Astrocyte (in vitro differentiated cells and primary cell): ENCODE measurements around the gene NRAS. TPM values are rescaled to one million over a fixed set of nuclear protein-coding genes. Genes with fewer than 3 reads are reported as not detected.

Experiments
- DNase-seq: peaks from one replicate; pipeline ENCODE4 v3.0.0-alpha.2; 2010; ENCODE audit warnings: low read depth
- FAIRE-seq: peaks from 2 replicates; lab custom pipeline; 2011; peaks lifted over from hg19 to GRCh38; lab: Jason Lieb, UNC
- H2AFZ ChIP-seq: 2 replicates; pipeline ENCODE4 v1.6.0; 2012; ENCODE audit warnings: low read depth, low read length, inconsistent platforms
- H3K27ac ChIP-seq: 2 replicates; pipeline ENCODE4 v1.5.1; 2011; ENCODE audit warnings: low read depth, low read length, inconsistent platforms
- H3K27me3 ChIP-seq: 2 replicates; pipeline ENCODE4 v1.6.0; 2011; ENCODE audit warnings: low read length, inconsistent platforms; ENCODE audit not compliant: insufficient read depth
- H3K36me3 ChIP-seq: 2 replicates; pipeline ENCODE4 v1.5.1; 2011; ENCODE audit warnings: low read length, inconsistent platforms; ENCODE audit not compliant: insufficient read depth
- H3K4me1 ChIP-seq: 2 replicates; pipeline ENCODE4 v1.5.1; 2011; ENCODE audit warnings: low read length, inconsistent platforms; ENCODE audit not compliant: insufficient read depth
- H3K4me2 ChIP-seq: 2 replicates; pipeline ENCODE4 v1.6.0; 2012; ENCODE audit warnings: low read length, inconsistent platforms
- H3K4me3 ChIP-seq: 2 replicates; pipeline ENCODE4 v1.5.1; 2011; ENCODE audit warnings: low read depth, mild to moderate bottlenecking, low read length, inconsistent platforms; ENCODE audit not compliant: insufficient read depth
- H3K79me2 ChIP-seq: 2 replicates; pipeline ENCODE4 v1.6.0; 2012; ENCODE audit warnings: mild to moderate bottlenecking, low read length, inconsistent platforms; ENCODE audit not compliant: insufficient read depth
- H3K9ac ChIP-seq: 2 replicates; pipeline ENCODE4 v1.6.0; 2012; ENCODE audit warnings: mild to moderate bottlenecking, low read length, inconsistent platforms
- H3K9me3 ChIP-seq: 2 replicates; pipeline ENCODE4 v1.5.1; 2012; ENCODE audit warnings: low read depth, mild to moderate bottlenecking, low read length, inconsistent platforms; ENCODE audit not compliant: insufficient read depth
- H4K20me1 ChIP-seq: 2 replicates; pipeline ENCODE4 v1.6.0; 2012; ENCODE audit warnings: low read length, inconsistent platforms; ENCODE audit not compliant: insufficient read depth
- H3K27ac Mint-ChIP-seq: one replicate; pipeline ENCODE4 v1.8.0; 2021; ENCODE audit warnings: mild to moderate bottlenecking, mixed read lengths; ENCODE audit not compliant: unreplicated experiment
- H3K27me3 Mint-ChIP-seq: one replicate; pipeline ENCODE4 v1.8.0; 2021; ENCODE audit warnings: low read depth, mixed read lengths; ENCODE audit not compliant: unreplicated experiment
- H3K36me3 Mint-ChIP-seq: one replicate; pipeline ENCODE4 v1.8.0; 2021; ENCODE audit warnings: low read depth, mixed read lengths; ENCODE audit not compliant: unreplicated experiment
- H3K4me1 Mint-ChIP-seq: one replicate; pipeline ENCODE4 v1.8.0; 2021; ENCODE audit warnings: low read depth, mixed read lengths; ENCODE audit not compliant: unreplicated experiment
- H3K4me3 Mint-ChIP-seq: one replicate; pipeline ENCODE4 v1.8.0; 2021; ENCODE audit warnings: mild to moderate bottlenecking, moderate library complexity, mixed read lengths; ENCODE audit not compliant: unreplicated experiment
- H3K9me3 Mint-ChIP-seq: one replicate; pipeline ENCODE4 v1.8.0; 2021; ENCODE audit warnings: mild to moderate bottlenecking, mixed read lengths; ENCODE audit not compliant: unreplicated experiment
- CTCF ChIP-seq: IDR thresholded peaks from 2 replicates; pipeline ENCODE4 v1.5.1; 2011; ENCODE audit warnings: low read depth, mild to moderate bottlenecking, inconsistent platforms, low read length, moderate library complexity; ENCODE audit not compliant: insufficient read depth
- EZH2 ChIP-seq: IDR thresholded peaks from 2 replicates; pipeline ENCODE4 v1.6.1; 2012; ENCODE audit warnings: mild to moderate bottlenecking, low read length, inconsistent platforms; ENCODE audit not compliant: insufficient read depth
- total RNA-seq: library from RNA; stranded (reverse); gene quantifications from 2 replicates; pipeline ENCODE4 v1.2.1, GENCODE V29; 2021

Gene NRAS
- total RNA-seq, 1 donor from 2014 or later: 63.8 TPM

GRCh38 chr1:114756949-114757454 lies 40.4 kb upstream of the NRAS start:
- peak overlapping the region; percentile 100 for H3K27ac ChIP-seq
- no peaks in the 10 kb centered on the region for H3K27me3 ChIP-seq
- H3K4me3 ChIP-seq: peak overlapping the region; percentile 100
- DNase-seq: peak; percentile 33
- Mint-ChIP-seq H3K4me1 (peaks cover 30% of the 10 kb centered on the region), H3K9me3 (no peaks in the 10 kb centered on the region), H3K4me3 (peak overlapping the region; percentile 100), H3K27me3 (no peaks in the 10 kb centered on the region), H3K36me3 (peaks cover 3% of the 10 kb centered on the region), H3K27ac (peak overlapping the region; percentile 100)
- H2AFZ ChIP-seq: no peak overlapping the region
- H4K20me1 ChIP-seq: peaks cover 53% of the 10 kb centered on the region
- H3K4me2 ChIP-seq: peak overlapping the region; percentile 96
- no peaks in the 10 kb centered on the region for H3K9me3 ChIP-seq
- FAIRE-seq: no peak
- H3K9ac ChIP-seq: peak overlapping the region; percentile 100
- peaks cover 58% of the 10 kb centered on the region for H3K79me2 ChIP-seq
- peaks cover 18% of the 10 kb centered on the region for H3K4me1 ChIP-seq
- H3K36me3 ChIP-seq: no peaks in the 10 kb centered on the region
- TF ChIP-seq CTCF (no peak), EZH2 (no peak)

GRCh38 chr1:114756009-114756892 lies 39.7 kb upstream of the NRAS start:
- no peak for FAIRE-seq
- no peak for TF ChIP-seq CTCF
- no peak for TF ChIP-seq EZH2
- Histone ChIP-seq H3K27ac (peak overlapping the region; percentile 100), H3K36me3 (no peaks in the 10 kb centered on the region), H4K20me1 (peaks cover 61% of the 10 kb centered on the region), H3K9ac (peak overlapping the region; percentile 100), H3K4me3 (peak overlapping the region; percentile 100), H3K27me3 (no peaks in the 10 kb centered on the region), H3K79me2 (peaks cover 66% of the 10 kb centered on the region), H3K4me1 (peaks cover 18% of the 10 kb centered on the region), H2AFZ (no peak overlapping the region), H3K9me3 (no peaks in the 10 kb centered on the region), H3K4me2 (peak overlapping the region; percentile 96)
- Mint-ChIP-seq H3K27ac (peak overlapping the region; percentile 100), H3K4me1 (peaks cover 36% of the 10 kb centered on the region), H3K36me3 (peaks cover 3% of the 10 kb centered on the region), H3K9me3 (no peaks in the 10 kb centered on the region), H3K4me3 (peak overlapping the region; percentile 100), H3K27me3 (no peaks in the 10 kb centered on the region)
- peak; percentile 1 for DNase-seq
